Muscle layer of duodenum (tissue), 2 donors: ENCODE measurements around the gene FSD1L.

Experiments
- H3K27ac ChIP-seq: one replicate; pipeline ENCODE4 v1.7.0; 2013; ENCODE audit warnings: mild to moderate bottlenecking, low read length
- H3K27me3 ChIP-seq: one replicate; pipeline ENCODE4 v1.7.0; 2013; ENCODE audit warnings: low read depth, mild to moderate bottlenecking, control low read depth, low read length
- H3K36me3 ChIP-seq, 2 donors: one replicate each; pipeline ENCODE4 v1.7.0; 2013; ENCODE audit warnings: low read length in 2 of 2, control low read depth in 1 of 2, mild to moderate bottlenecking in 1 of 2; ENCODE audit not compliant: insufficient read depth in 2 of 2, control insufficient read depth in 1 of 2
- H3K4me1 ChIP-seq, 2 donors: one replicate each; pipeline ENCODE4 v1.7.0; 2013; ENCODE audit warnings: low read length in 2 of 2, mild to moderate bottlenecking in 2 of 2, control low read depth in 1 of 2, moderate library complexity in 1 of 2; ENCODE audit not compliant: insufficient read depth in 2 of 2, control insufficient read depth in 1 of 2
- H3K4me3 ChIP-seq, 2 donors: one replicate each; pipeline ENCODE4 v1.7.0; 2013; ENCODE audit warnings: low read length in 2 of 2, low read depth in 1 of 2, mild to moderate bottlenecking in 1 of 2
- H3K9me3 ChIP-seq, 2 donors: one replicate each; pipeline ENCODE4 v1.7.0; 2013; ENCODE audit warnings: low read length in 2 of 2, control low read depth in 1 of 2, mild to moderate bottlenecking in 1 of 2; ENCODE audit not compliant: control insufficient read depth in 1 of 2
- donor health status: healthy.

Gene FSD1L

DNA sequence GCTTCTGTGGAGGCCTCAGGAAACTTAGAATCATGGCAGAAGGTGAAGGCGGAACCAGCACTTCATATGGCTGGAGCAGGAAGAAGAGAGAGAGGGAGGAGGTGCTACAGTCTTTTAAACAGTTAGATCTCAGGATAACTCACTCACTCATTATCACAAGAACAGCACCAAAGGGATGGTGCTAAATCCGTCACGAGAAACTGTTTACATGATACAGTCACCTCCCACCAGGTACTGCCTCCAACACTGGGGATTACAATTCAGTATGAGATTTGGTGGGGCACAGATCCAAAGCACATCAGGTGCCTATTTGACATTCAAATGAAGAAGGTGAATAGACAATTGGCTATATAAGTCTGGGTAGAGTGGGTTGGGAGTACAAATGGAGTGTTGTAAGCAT lies 145.3 kb downstream of the FSD1L start:
- Histone ChIP-seq H3K36me3 (peaks cover 0 to 34% of the 10 kb centered on the region in 2 donors), H3K4me3 (no peak overlapping the region), H3K4me1 (no peaks in the 10 kb centered on the region), H3K27me3 (no peaks in the 10 kb centered on the region), H3K9me3 (peaks cover 0 to 8% of the 10 kb centered on the region in 2 donors), H3K27ac (no peak overlapping the region)
